IMR-90 (cell line): ENCODE measurements around the gene P4HA1. TPM values are rescaled to one million over a fixed set of nuclear protein-coding genes. Genes with fewer than 3 reads are reported as not detected.

Experiments
- ATAC-seq: fragments of 200-7000 bp; cut with Tn5 transposase; 2 replicates; pipeline ENCODE4 v1.9.1; 2020; ENCODE audit warnings: low read depth, mild to moderate bottlenecking, moderate library complexity
- BruUV-seq: library from RNA; stranded (reverse); fragments of 400-500 nt; replicated peaks from 2 replicates; lab custom pipeline; 2021; lab: Mats Ljungman, UMichigan
- CTCF ChIA-PET: fragments of 300-600 bp; formaldehyde crosslinking; extraction: SDS; loops from one replicate; lab custom pipeline; 2021; ENCODE audit warnings: antibody characterized with exemption; lab: Yijun Ruan, JAX
- POLR2A ChIA-PET: fragments of 300-600 bp; sonication (Branson Sonifier 250); formaldehyde crosslinking; loops from one replicate; lab custom pipeline; 2022; ENCODE audit warnings: antibody characterized with exemption; ENCODE audit not compliant: unreplicated experiment; lab: Charles Lee
- DNase-seq: peaks from one replicate; pipeline ENCODE4 v3.0.0; 2013
- H2AFZ ChIP-seq: replicated peaks from 2 replicates; pipeline ENCODE3; 2013; ENCODE audit warnings: low read length, mild to moderate bottlenecking; ENCODE audit not compliant: poor library complexity
- H2AK5ac ChIP-seq: 2 replicates; pipeline ENCODE4 v1.6.1; 2013; ENCODE audit warnings: low read depth, low read length, inconsistent platforms
- H2AK9ac ChIP-seq: replicated peaks from 2 replicates; pipeline ENCODE3; 2013; ENCODE audit warnings: mild to moderate bottlenecking, low read depth, low read length, moderate library complexity; ENCODE audit not compliant: poor library complexity
- H2BK120ac ChIP-seq: 2 replicates; pipeline ENCODE4 v1.6.1; 2013; ENCODE audit warnings: low read depth, low read length, inconsistent platforms
- H2BK15ac ChIP-seq: 3 replicates; pipeline ENCODE4 v1.6.1; 2013; ENCODE audit warnings: low read depth, low read length, inconsistent platforms
- H2BK20ac ChIP-seq: 2 replicates; pipeline ENCODE4 v1.6.1; 2013; ENCODE audit warnings: low read depth, mild to moderate bottlenecking, inconsistent platforms, low read length, moderate library complexity
- H2BK5ac ChIP-seq: 2 replicates; pipeline ENCODE4 v1.6.1; 2013; ENCODE audit warnings: mild to moderate bottlenecking, low read depth, low read length, inconsistent platforms; ENCODE audit not compliant: poor library complexity, severe bottlenecking
- H3K14ac ChIP-seq: replicated peaks from 2 replicates; pipeline ENCODE4 v1.6.1; 2013; ENCODE audit warnings: low read depth, low read length, inconsistent platforms
- H3K18ac ChIP-seq: 2 replicates; pipeline ENCODE4 v1.6.1; 2013; ENCODE audit warnings: low read depth, low read length, control low read depth
- H3K23ac ChIP-seq: 2 replicates; pipeline ENCODE4 v1.6.1; 2013; ENCODE audit warnings: low read depth, low read length, inconsistent platforms
- H3K27ac ChIP-seq: 2 replicates; pipeline ENCODE4 v1.5.1; 2013; ENCODE audit warnings: mild to moderate bottlenecking, control low read depth, low read length; ENCODE audit not compliant: insufficient read depth
- H3K27me3 ChIP-seq: 2 replicates; pipeline ENCODE4 v1.6.1; 2013; ENCODE audit warnings: low read length; ENCODE audit not compliant: control insufficient read depth, insufficient read depth
- H3K36me3 ChIP-seq: 2 replicates; pipeline ENCODE4 v1.6.1; 2013; ENCODE audit warnings: low read length, mixed read lengths; ENCODE audit not compliant: control insufficient read depth, insufficient read depth
- H3K4ac ChIP-seq: 2 replicates; pipeline ENCODE4 v1.6.1; 2013; ENCODE audit warnings: low read depth, low read length, inconsistent platforms
- H3K4me1 ChIP-seq: 2 replicates; pipeline ENCODE4 v1.6.1; 2013; ENCODE audit warnings: low read length, mixed read lengths; ENCODE audit not compliant: control insufficient read depth, insufficient read depth
- H3K4me2 ChIP-seq: 2 replicates; pipeline ENCODE4 v1.6.1; 2013; ENCODE audit warnings: low read depth, mild to moderate bottlenecking, control low read depth, low read length, moderate library complexity
- H3K4me3 ChIP-seq: 2 replicates; pipeline ENCODE4 v1.5.1; 2013; ENCODE audit warnings: low read depth, mild to moderate bottlenecking, control low read depth, low read length, moderate library complexity; ENCODE audit not compliant: insufficient read depth
- H3K56ac ChIP-seq: 2 replicates; pipeline ENCODE4 v1.6.1; 2013; ENCODE audit warnings: low read length, inconsistent platforms; ENCODE audit not compliant: insufficient read depth; ENCODE audit errors: extremely low read depth
- H3K79me1 ChIP-seq, 2 experiments: 2 replicates each; pipeline ENCODE4 v1.6.1; 2013; ENCODE audit warnings: low read length in 2 of 2, inconsistent platforms in 1 of 2, low read depth in 1 of 2
- H3K9ac ChIP-seq: 2 replicates; pipeline ENCODE4 v1.6.1; 2013; ENCODE audit warnings: low read depth, low read length, control low read depth
- H3K9me1 ChIP-seq: 2 replicates; pipeline ENCODE4 v1.6.1; 2013; ENCODE audit warnings: low read length, inconsistent platforms; ENCODE audit not compliant: insufficient read depth
- H3K9me3 ChIP-seq: 2 replicates; pipeline ENCODE4 v1.6.1; 2013; ENCODE audit warnings: low read length; ENCODE audit not compliant: control insufficient read depth, insufficient read depth
- H4K20me1 ChIP-seq: 2 replicates; pipeline ENCODE4 v1.6.1; 2013; ENCODE audit warnings: low read length, inconsistent platforms; ENCODE audit not compliant: insufficient read depth
- H4K5ac ChIP-seq: 2 replicates; pipeline ENCODE4 v1.6.1; 2013; ENCODE audit warnings: mild to moderate bottlenecking, low read depth, low read length, control low read depth
- H4K8ac ChIP-seq, 2 experiments: 2 replicates each; pipeline ENCODE4 v1.6.1; 2013; ENCODE audit warnings: low read depth in 2 of 2, low read length in 2 of 2, control low read depth in 1 of 2, inconsistent platforms in 1 of 2
- H4K91ac ChIP-seq: 2 replicates; pipeline ENCODE4 v1.6.1; 2013; ENCODE audit warnings: low read depth, low read length, inconsistent platforms; ENCODE audit not compliant: insufficient read depth
- BHLHE40 ChIP-seq: fragments of 150-350 bp; IDR thresholded peaks from 2 replicates; pipeline ENCODE4 v1.6.1; 2016; ENCODE audit warnings: mild to moderate bottlenecking, low read depth, low read length
- CEBPB ChIP-seq: IDR thresholded peaks from 2 replicates; pipeline ENCODE4 v1.6.1; 2012; ENCODE audit warnings: low read depth, low read length, improper control_type of control experiment
- CHD1 ChIP-seq: IDR thresholded peaks from 2 replicates; pipeline ENCODE4 v1.6.1; 2012; ENCODE audit warnings: low read depth, low read length, improper control_type of control experiment
- FOS ChIP-seq: fragments of 150-350 bp; IDR thresholded peaks from 2 replicates; pipeline ENCODE4 v1.6.1; 2016; ENCODE audit warnings: low read depth, low read length
- MAZ ChIP-seq: IDR thresholded peaks from 2 replicates; pipeline ENCODE4 v1.6.1; 2012; ENCODE audit warnings: low read depth, mild to moderate bottlenecking, low read length, improper control_type of control experiment, moderate library complexity, borderline replicate concordance
- MXI1 ChIP-seq: IDR thresholded peaks from 2 replicates; pipeline ENCODE4 v1.6.1; 2012; ENCODE audit warnings: low read depth, mild to moderate bottlenecking, low read length, moderate library complexity, borderline replicate concordance
- NFE2L2 ChIP-seq: fragments of 150-350 bp; IDR thresholded peaks from 2 replicates; pipeline ENCODE4 v1.6.1; 2016; ENCODE audit warnings: low read depth, mild to moderate bottlenecking, low read length
- POLR2A ChIP-seq: IDR thresholded peaks from 2 replicates; pipeline ENCODE4 v1.6.1; 2012; ENCODE audit warnings: mild to moderate bottlenecking, low read depth, low read length
- RAD21 ChIP-seq: IDR thresholded peaks from 2 replicates; pipeline ENCODE4 v1.6.1; 2012; ENCODE audit warnings: low read length, improper control_type of control experiment
- RCOR1 ChIP-seq: IDR thresholded peaks from 2 replicates; pipeline ENCODE4 v1.6.1; 2012; ENCODE audit warnings: mild to moderate bottlenecking, low read length, improper control_type of control experiment; ENCODE audit not compliant: insufficient replicate concordance
- RFX5 ChIP-seq: IDR thresholded peaks from 2 replicates; pipeline ENCODE4 v1.8.0; 2012; ENCODE audit warnings: low read depth, mild to moderate bottlenecking, low read length, moderate library complexity
- SMC3 ChIP-seq: fragments of 150-350 bp; IDR thresholded peaks from 2 replicates; pipeline ENCODE4 v1.6.1; 2016; ENCODE audit warnings: low read depth, mild to moderate bottlenecking, antibody characterized with exemption, low read length, moderate library complexity
- WGBS, 2 experiments: methylation state at CpG; one replicate each; pipeline versions ENCODE4 v1.1.5 to v1.1.7; 2013; ENCODE audit warnings: missing lambda C conversion rate in 2 of 2; ENCODE audit not compliant: insufficient read length in 1 of 2; ENCODE audit errors: extremely low coverage in 2 of 2; 5-methylcytosine and 5-hydroxymethylcytosine counted together
- dilution Hi-C: fragments of 300-500 bp; cut with HindIII; formaldehyde crosslinking; loops from one replicate; pipeline ENCODE4 v1.14.3; 2018; ENCODE audit warnings: low sequenced_read_pairs; ENCODE audit not compliant: unreplicated experiment
- in situ Hi-C: fragments of 300-500 bp; cut with MboI; formaldehyde crosslinking; loops from 3 replicates; pipeline ENCODE4 v1.14.3; 2019; ENCODE audit warnings: low sequenced_read_pairs, inconsistent platforms, mixed read lengths
- intact Hi-C: fragments of 100-400 bp; cut with micrococcal nuclease; formaldehyde crosslinking; loops from 2 replicates; pipeline ENCODE4 v1.10.0; 2022
- polyA plus RNA-seq, 3 experiments: library from polyadenylated mRNA; depleted of rRNA; stranded (reverse); fragments of >200 nt; gene quantifications; 2 replicates each; pipeline ENCODE4 v1.2.3, GENCODE V29; 2012; ENCODE audit warnings: low replicate concordance in 1 of 3
- total RNA-seq: library from RNA; depleted of rRNA; stranded (reverse); fragments of >200 nt; gene quantifications from 2 replicates; pipeline ENCODE4 v1.2.3, GENCODE V29; 2012
- TF ChIP-seq, protein P1 (sequence below): fragments of 150-350 bp; IDR thresholded peaks from 2 replicates; pipeline ENCODE4 v1.6.1; 2016; ENCODE audit warnings: low read depth, mild to moderate bottlenecking, low read length, moderate library complexity, borderline replicate concordance
- TF ChIP-seq, protein P2 (sequence below): conservative IDR thresholded peaks from 2 replicates; pipeline ENCODE4 v1.5.1; 2012; ENCODE audit warnings: mild to moderate bottlenecking, low read depth, low read length, improper control_type of control experiment
- TF ChIP-seq, protein P3 (sequence below): fragments of 150-350 bp; IDR thresholded peaks from 2 replicates; pipeline ENCODE4 v1.6.1; 2017; ENCODE audit warnings: mild to moderate bottlenecking, antibody characterized with exemption, low read length, low read depth

Gene P4HA1
- total and polyA plus RNA-seq, 2 of the 4 experiments (the other 2 are of a cell fraction): 178 to 241 TPM

DNA sequence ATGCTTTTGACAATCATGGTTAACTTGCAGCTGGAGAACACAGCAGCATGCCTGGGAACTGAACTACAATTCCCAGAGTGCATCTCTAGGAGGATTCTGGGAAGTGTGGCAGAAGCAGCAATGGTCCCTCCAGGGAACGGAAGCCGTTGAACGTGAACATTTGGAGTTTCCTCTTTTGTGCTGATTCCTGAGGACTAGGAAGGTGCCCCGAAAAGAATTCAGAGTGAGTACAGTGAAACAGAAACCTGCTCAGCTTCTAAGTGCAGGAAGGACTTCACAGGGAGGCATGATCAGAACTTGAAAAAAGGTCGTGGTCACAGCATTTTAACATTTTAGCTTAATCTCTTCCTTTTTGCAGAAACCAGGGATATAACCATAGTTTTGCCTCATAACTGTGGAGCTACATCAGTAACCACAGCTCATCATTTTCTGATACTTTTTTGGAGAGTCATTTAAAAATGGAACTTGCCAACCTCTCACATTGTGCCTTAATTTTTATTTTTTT is 13.7 kb upstream of the P4HA1 start, which contains the start of gene NUDT13:
Gene NUDT13 (plus strand): TSS at position 111 of the 505 bp plus-strand sequence. CDS start 3,911 bp downstream, outside the sequence.
- 0% methylated on average over 1 of the region's 5 CpGs; no CpG with 5 or more reads in 1 of the 2 experiments for WGBS, 2 experiments
- peak within 1 kb of the TSS; percentile 96 for H3K56ac ChIP-seq
- peak within 1 kb of the TSS; percentile 83 for H4K5ac ChIP-seq
- H2AFZ ChIP-seq: peak within 1 kb of the TSS; percentile 85
- dilution Hi-C loops: no loop called here
- H3K4ac ChIP-seq: peak within 1 kb of the TSS; percentile 82
- DNase-seq (peak; percentile 73), ATAC-seq (peak; percentile 90)
- in situ Hi-C loops: no loop called here
- peak within 1 kb of the TSS; percentile 89 for H3K4me2 ChIP-seq
- peak within 1 kb of the TSS; percentile 63 for H2BK120ac ChIP-seq
- H3K79me1 ChIP-seq: peaks cover 0 to 12% of the 10 kb centered on the region in 2 experiments; a peak in 2 of 4 replicates
- peak within 1 kb of the TSS; percentile 77 to 99 for H4K8ac ChIP-seq
- no peaks in the 10 kb centered on the region for H3K27me3 ChIP-seq
- H2BK15ac ChIP-seq: no peak within 1 kb of the TSS
- peak within 1 kb of the TSS; percentile 55 for H3K4me3 ChIP-seq
- peak within 1 kb of the TSS; percentile 80 for H4K91ac ChIP-seq
- BruUV-seq: no TSS peak
- no peaks in the 10 kb centered on the region for H3K9me1 ChIP-seq
- peak within 1 kb of the TSS; percentile 68 for H3K27ac ChIP-seq
- H2AK9ac ChIP-seq: peak within 1 kb of the TSS; percentile 79
- H3K14ac ChIP-seq: peak within 1 kb of the TSS; percentile 83
- ChIA-PET POLR2A (interaction anchor here (0.6 to 1.1 kb wide), 3 partner anchors 14 to 16 kb away, joined by 4 to 9 read pairs (median 4); no protein-coding TSS in a partner anchor), CTCF (interaction anchor here (0.6 to 1.0 kb wide), 2 partner anchors 49 to 142 kb away, joined by 3 read pairs; no protein-coding TSS in a partner anchor)
- no peak within 1 kb of the TSS for H2BK20ac ChIP-seq
- intact Hi-C loops: loop anchor here (5.0 kb wide), 1 partner anchor 47 kb away; no protein-coding TSS in a partner anchor
- peak within 1 kb of the TSS; percentile 93 for H2BK5ac ChIP-seq
- no peaks in the 10 kb centered on the region for H3K9me3 ChIP-seq
- H3K23ac ChIP-seq: peak within 1 kb of the TSS; percentile 66
- H3K36me3 ChIP-seq: peaks cover 3% of the 10 kb centered on the region; the same call in 1 of the 2 replicates
- H3K9ac ChIP-seq: peak within 1 kb of the TSS; percentile 93
- H3K18ac ChIP-seq: peak within 1 kb of the TSS; percentile 62; the same call in 1 of the 2 replicates
- H2AK5ac ChIP-seq: peak within 1 kb of the TSS; percentile 76
- no peaks in the 10 kb centered on the region for H4K20me1 ChIP-seq
- H3K4me1 ChIP-seq: peaks cover 5% of the 10 kb centered on the region; the same call in 1 of the 2 replicates
- TF ChIP-seq FOS: no peak
- no peak for TF ChIP-seq RCOR1
- TF ChIP-seq SMC3: no peak
- TF ChIP-seq, protein P1, sequence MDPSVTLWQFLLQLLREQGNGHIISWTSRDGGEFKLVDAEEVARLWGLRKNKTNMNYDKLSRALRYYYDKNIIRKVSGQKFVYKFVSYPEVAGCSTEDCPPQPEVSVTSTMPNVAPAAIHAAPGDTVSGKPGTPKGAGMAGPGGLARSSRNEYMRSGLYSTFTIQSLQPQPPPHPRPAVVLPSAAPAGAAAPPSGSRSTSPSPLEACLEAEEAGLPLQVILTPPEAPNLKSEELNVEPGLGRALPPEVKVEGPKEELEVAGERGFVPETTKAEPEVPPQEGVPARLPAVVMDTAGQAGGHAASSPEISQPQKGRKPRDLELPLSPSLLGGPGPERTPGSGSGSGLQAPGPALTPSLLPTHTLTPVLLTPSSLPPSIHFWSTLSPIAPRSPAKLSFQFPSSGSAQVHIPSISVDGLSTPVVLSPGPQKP: no peak
- no peak for TF ChIP-seq NFE2L2
- TF ChIP-seq CHD1: no peak
- TF ChIP-seq POLR2A: no peak
- no peak for TF ChIP-seq RFX5
- TF ChIP-seq MAZ: no peak
- TF ChIP-seq CEBPB: no peak
- TF ChIP-seq RAD21: no peak
- TF ChIP-seq, protein P2, sequence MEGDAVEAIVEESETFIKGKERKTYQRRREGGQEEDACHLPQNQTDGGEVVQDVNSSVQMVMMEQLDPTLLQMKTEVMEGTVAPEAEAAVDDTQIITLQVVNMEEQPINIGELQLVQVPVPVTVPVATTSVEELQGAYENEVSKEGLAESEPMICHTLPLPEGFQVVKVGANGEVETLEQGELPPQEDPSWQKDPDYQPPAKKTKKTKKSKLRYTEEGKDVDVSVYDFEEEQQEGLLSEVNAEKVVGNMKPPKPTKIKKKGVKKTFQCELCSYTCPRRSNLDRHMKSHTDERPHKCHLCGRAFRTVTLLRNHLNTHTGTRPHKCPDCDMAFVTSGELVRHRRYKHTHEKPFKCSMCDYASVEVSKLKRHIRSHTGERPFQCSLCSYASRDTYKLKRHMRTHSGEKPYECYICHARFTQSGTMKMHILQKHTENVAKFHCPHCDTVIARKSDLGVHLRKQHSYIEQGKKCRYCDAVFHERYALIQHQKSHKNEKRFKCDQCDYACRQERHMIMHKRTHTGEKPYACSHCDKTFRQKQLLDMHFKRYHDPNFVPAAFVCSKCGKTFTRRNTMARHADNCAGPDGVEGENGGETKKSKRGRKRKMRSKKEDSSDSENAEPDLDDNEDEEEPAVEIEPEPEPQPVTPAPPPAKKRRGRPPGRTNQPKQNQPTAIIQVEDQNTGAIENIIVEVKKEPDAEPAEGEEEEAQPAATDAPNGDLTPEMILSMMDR: no peak
- TF ChIP-seq, protein P3, sequence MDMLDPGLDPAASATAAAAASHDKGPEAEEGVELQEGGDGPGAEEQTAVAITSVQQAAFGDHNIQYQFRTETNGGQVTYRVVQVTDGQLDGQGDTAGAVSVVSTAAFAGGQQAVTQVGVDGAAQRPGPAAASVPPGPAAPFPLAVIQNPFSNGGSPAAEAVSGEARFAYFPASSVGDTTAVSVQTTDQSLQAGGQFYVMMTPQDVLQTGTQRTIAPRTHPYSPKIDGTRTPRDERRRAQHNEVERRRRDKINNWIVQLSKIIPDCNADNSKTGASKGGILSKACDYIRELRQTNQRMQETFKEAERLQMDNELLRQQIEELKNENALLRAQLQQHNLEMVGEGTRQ: no peak
- no peak for TF ChIP-seq BHLHE40
- no peak for TF ChIP-seq MXI1
